GM18909 (cell line): ENCODE data around the gene MYO9A.
"Not testable (repeated sequence)": the region's sequence is repeated elsewhere in the genome, so short reads cannot be mapped to it uniquely, and the experiment has no call there.

Experiments
- ATAC-seq: cut with Tn5 transposase; IDR thresholded peaks from one replicate; pipeline ENCODE4 v1.9.1; 2021; ENCODE audit warnings: mild to moderate bottlenecking; ENCODE audit not compliant: unreplicated experiment, poor library complexity

Gene MYO9A

GRCh38 chr15:72139667-72140066 lies 21.7 kb upstream of the MYO9A start:
- no peak for ATAC-seq

- ATAC-seq = no peak
Measured at GRCh38 chr15:72136170-72137051, 18.5 kb upstream of the MYO9A start.

- no peak for ATAC-seq
Measured at GRCh38 chr15:72135719-72136118, 17.8 kb upstream of the MYO9A start.

- ATAC-seq = no peak
Measured at GRCh38 chr15:72133211-72133610, 15.3 kb upstream of the MYO9A start.

- no peak for ATAC-seq
Measured at GRCh38 chr15:72131922-72132321, 14.0 kb upstream of the MYO9A start.

GRCh38 chr15:72130272-72130671 lies 12.3 kb upstream of the MYO9A start:
- ATAC-seq = no peak

- no peak for ATAC-seq
Measured at GRCh38 chr15:72128359-72128758, 10.4 kb upstream of the MYO9A start.

GRCh38 chr15:72127724-72128322 lies 9.9 kb upstream of the MYO9A start:
- no peak for ATAC-seq

- no peak for ATAC-seq
Measured at GRCh38 chr15:72124218-72124617, 6.3 kb upstream of the MYO9A start.

GRCh38 chr15:72117486-72118016 lies 399 bp downstream of the MYO9A start:
- ATAC-seq = peak; percentile 68

GRCh38 chr15:72116731-72117485 lies 1.0 kb downstream of the MYO9A start:
- peak; percentile 7 for ATAC-seq

- ATAC-seq = no peak
Measured at GRCh38 chr15:72113347-72114031, 4.5 kb downstream of the MYO9A start.

- ATAC-seq = no peak
Measured at GRCh38 chr15:72112805-72113204, 5.1 kb downstream of the MYO9A start.

GRCh38 chr15:72112116-72112515 lies 5.8 kb downstream of the MYO9A start:
- ATAC-seq = no peak

- no peak for ATAC-seq
Measured at GRCh38 chr15:72110355-72110754, 7.6 kb downstream of the MYO9A start.

- ATAC-seq = no peak
Measured at GRCh38 chr15:72106068-72106467, 11.9 kb downstream of the MYO9A start.

GRCh38 chr15:72105111-72105510 lies 12.8 kb downstream of the MYO9A start:
- ATAC-seq = no peak

GRCh38 chr15:72100551-72100950 lies 17.4 kb downstream of the MYO9A start:
- ATAC-seq = not testable (repeated sequence)

GRCh38 chr15:72099155-72099554 lies 18.8 kb downstream of the MYO9A start:
- no peak for ATAC-seq

GRCh38 chr15:72098040-72098439 lies 19.9 kb downstream of the MYO9A start:
- ATAC-seq = no peak
